Smooth muscle cell (in vitro differentiated cells): ENCODE data around the gene COL27A1. TPM values are rescaled to one million over a fixed set of nuclear protein-coding genes. Genes with fewer than 3 reads are reported as not detected.
"Not testable (repeated sequence)": the region's sequence is repeated elsewhere in the genome, so short reads cannot be mapped to it uniquely, and the experiment has no call there.

ENCODE experiments used
- DNase-seq: peaks from one replicate; lab custom pipeline; 2025; ENCODE audit not compliant: unreplicated experiment; lab: John Stamatoyannopoulos, UW
- H2AFZ ChIP-seq: fragments of 200-600 bp; sonication (generic); 2 replicates; pipeline ENCODE4 v1.6.0; 2016; ENCODE audit warnings: antibody characterized with exemption, low read depth, mild to moderate bottlenecking
- H3F3A ChIP-seq: fragments of 200-600 bp; sonication (generic); 2 replicates; pipeline ENCODE4 v1.6.0; 2017; ENCODE audit warnings: antibody characterized with exemption, low read depth
- H3K27ac ChIP-seq: fragments of 200-600 bp; sonication (generic); 2 replicates; pipeline ENCODE4 v1.5.1; 2016; ENCODE audit warnings: low read depth, mild to moderate bottlenecking
- H3K27me3 ChIP-seq: fragments of 200-600 bp; sonication (generic); 2 replicates; pipeline ENCODE4 v1.6.1; 2016; ENCODE audit warnings: low read depth, mild to moderate bottlenecking
- H3K36me3 ChIP-seq: fragments of 200-600 bp; sonication (generic); 2 replicates; pipeline ENCODE4 v1.5.1; 2016; ENCODE audit warnings: low read depth
- H3K4me1 ChIP-seq: fragments of 200-600 bp; sonication (generic); 2 replicates; pipeline ENCODE4 v1.5.1; 2016; ENCODE audit warnings: low read depth
- H3K4me2 ChIP-seq: fragments of 200-600 bp; sonication (generic); 2 replicates; pipeline ENCODE4 v1.6.0; 2016; ENCODE audit warnings: mild to moderate bottlenecking
- H3K4me3 ChIP-seq: fragments of 200-600 bp; sonication (generic); 2 replicates; pipeline ENCODE4 v1.5.1; 2016; ENCODE audit warnings: mild to moderate bottlenecking
- H3K79me2 ChIP-seq: fragments of 200-600 bp; sonication (generic); 2 replicates; pipeline ENCODE4 v1.6.0; 2016; ENCODE audit warnings: low read depth, mild to moderate bottlenecking
- H3K9ac ChIP-seq: fragments of 200-600 bp; sonication (generic); 2 replicates; pipeline ENCODE4 v1.6.0; 2016; ENCODE audit warnings: low read depth
- H3K9me3 ChIP-seq: fragments of 200-600 bp; sonication (generic); replicated peaks from 2 replicates; pipeline ENCODE4 v1.5.1; 2016; ENCODE audit warnings: low read depth
- H4K20me1 ChIP-seq: fragments of 200-600 bp; sonication (generic); 2 replicates; pipeline ENCODE4 v1.6.0; 2016; ENCODE audit warnings: low read depth
- CTCF ChIP-seq: fragments of 200-600 bp; sonication (generic); IDR thresholded peaks from 2 replicates; pipeline ENCODE4 v1.5.1; 2017; ENCODE audit warnings: borderline replicate concordance, mild to moderate bottlenecking, antibody characterized with exemption; ENCODE audit not compliant: insufficient read depth, poor library complexity, severe bottlenecking
- WGBS: methylation state at CpG from one replicate; pipeline ENCODE4 v1.1.7; 2016; ENCODE audit warnings: low lambda C conversion rate; 5-methylcytosine and 5-hydroxymethylcytosine counted together
- polyA plus RNA-seq: library from polyadenylated mRNA; unstranded; fragments of >200 nt; fragmentation: Nextera tagmentation; extraction: Ambion mirVana; gene quantifications from 2 replicates; pipeline ENCODE4 v1.2.1, GENCODE V29; 2016
- total RNA-seq: library from RNA; depleted of rRNA; stranded (reverse); fragments of >200 nt; gene quantifications from 2 replicates; pipeline ENCODE4 v1.2.3, GENCODE V29; 2014

The COL27A1 gene
- total and polyA plus RNA-seq, 2 experiments from 2014 or later: 18.1 to 19.9 TPM

- H3K27me3 ChIP-seq: no peaks in the 10 kb centered on the region
- no peak for DNase-seq
- no peaks in the 10 kb centered on the region for H3K79me2 ChIP-seq
- WGBS: 92% methylated on average over 13 of the region's 13 CpGs
- no peaks in the 10 kb centered on the region for H4K20me1 ChIP-seq
- H3K4me2 ChIP-seq: no peak overlapping the region
- H3K9ac ChIP-seq: no peak overlapping the region
- no peak overlapping the region for H3K27ac ChIP-seq
- H3K4me3 ChIP-seq: no peak overlapping the region
- H3K9me3 ChIP-seq: no peaks in the 10 kb centered on the region
- H2AFZ ChIP-seq: no peak overlapping the region
- no peaks in the 10 kb centered on the region for H3F3A ChIP-seq
- no peaks in the 10 kb centered on the region for H3K36me3 ChIP-seq
- TF ChIP-seq CTCF: no peak
- H3K4me1 ChIP-seq: no peaks in the 10 kb centered on the region
Observed at GRCh38 chr9:114126247-114127060, 28.9 kb upstream of the COL27A1 start.

- H3K27ac ChIP-seq, H3K9ac ChIP-seq, H3K79me2 ChIP-seq, DNase-seq, H3K9me3 ChIP-seq, H3K27me3 ChIP-seq, H3K4me3 ChIP-seq, H4K20me1 ChIP-seq, H3K4me2 ChIP-seq, H3F3A ChIP-seq, H2AFZ ChIP-seq, H3K4me1 ChIP-seq, H3K36me3 ChIP-seq: not testable (repeated sequence)
- WGBS: 95% methylated on average over 3 of the region's 3 CpGs
Observed at GRCh38 chr9:114128759-114129158, 26.6 kb upstream of the COL27A1 start.

GRCh38 chr9:114130141-114130540 is 25.2 kb upstream of the COL27A1 start:
- H2AFZ ChIP-seq: no peak overlapping the region
- H3K36me3 ChIP-seq: no peaks in the 10 kb centered on the region
- H3K4me1 ChIP-seq: no peaks in the 10 kb centered on the region
- no peaks in the 10 kb centered on the region for H4K20me1 ChIP-seq
- no peak overlapping the region for H3K9ac ChIP-seq
- no peak overlapping the region for H3K4me3 ChIP-seq
- 96% methylated on average over 7 of the region's 7 CpGs for WGBS
- no peaks in the 10 kb centered on the region for H3K79me2 ChIP-seq
- H3K27ac ChIP-seq: no peak overlapping the region
- TF ChIP-seq CTCF: no peak
- H3K27me3 ChIP-seq: no peaks in the 10 kb centered on the region
- no peak for DNase-seq
- H3F3A ChIP-seq: no peaks in the 10 kb centered on the region
- no peaks in the 10 kb centered on the region for H3K9me3 ChIP-seq
- no peak overlapping the region for H3K4me2 ChIP-seq

GRCh38 chr9:114130624-114131277 is 24.6 kb upstream of the COL27A1 start:
- Histone ChIP-seq H3F3A (no peaks in the 10 kb centered on the region), H3K27ac (no peak overlapping the region), H2AFZ (no peak overlapping the region), H4K20me1 (no peaks in the 10 kb centered on the region), H3K4me1 (no peaks in the 10 kb centered on the region), H3K9me3 (no peaks in the 10 kb centered on the region), H3K9ac (no peak overlapping the region), H3K79me2 (no peaks in the 10 kb centered on the region), H3K4me3 (no peak overlapping the region), H3K4me2 (no peak overlapping the region), H3K27me3 (no peaks in the 10 kb centered on the region), H3K36me3 (no peaks in the 10 kb centered on the region)
- DNase-seq: no peak
- WGBS: 94% methylated on average over 4 of the region's 4 CpGs
- TF ChIP-seq CTCF: no peak
